Astrocyte (in vitro differentiated cells and primary cell): ENCODE results near the gene COL18A1. TPM values are rescaled to one million over a fixed set of nuclear protein-coding genes. Genes with fewer than 3 reads are reported as not detected.

Experiments
- DNase-seq: peaks from one replicate; pipeline ENCODE4 v3.0.0-alpha.2; 2010; ENCODE audit warnings: low read depth
- FAIRE-seq: peaks from 2 replicates; lab custom pipeline; 2011; peaks lifted over from hg19 to GRCh38; lab: Jason Lieb, UNC
- H2AFZ ChIP-seq: 2 replicates; pipeline ENCODE4 v1.6.0; 2012; ENCODE audit warnings: low read depth, low read length, inconsistent platforms
- H3K27ac ChIP-seq: 2 replicates; pipeline ENCODE4 v1.5.1; 2011; ENCODE audit warnings: low read depth, low read length, inconsistent platforms
- H3K27me3 ChIP-seq: 2 replicates; pipeline ENCODE4 v1.6.0; 2011; ENCODE audit warnings: low read length, inconsistent platforms; ENCODE audit not compliant: insufficient read depth
- H3K36me3 ChIP-seq: 2 replicates; pipeline ENCODE4 v1.5.1; 2011; ENCODE audit warnings: low read length, inconsistent platforms; ENCODE audit not compliant: insufficient read depth
- H3K4me1 ChIP-seq: 2 replicates; pipeline ENCODE4 v1.5.1; 2011; ENCODE audit warnings: low read length, inconsistent platforms; ENCODE audit not compliant: insufficient read depth
- H3K4me2 ChIP-seq: 2 replicates; pipeline ENCODE4 v1.6.0; 2012; ENCODE audit warnings: low read length, inconsistent platforms
- H3K4me3 ChIP-seq: 2 replicates; pipeline ENCODE4 v1.5.1; 2011; ENCODE audit warnings: low read depth, mild to moderate bottlenecking, low read length, inconsistent platforms; ENCODE audit not compliant: insufficient read depth
- H3K79me2 ChIP-seq: 2 replicates; pipeline ENCODE4 v1.6.0; 2012; ENCODE audit warnings: mild to moderate bottlenecking, low read length, inconsistent platforms; ENCODE audit not compliant: insufficient read depth
- H3K9ac ChIP-seq: 2 replicates; pipeline ENCODE4 v1.6.0; 2012; ENCODE audit warnings: mild to moderate bottlenecking, low read length, inconsistent platforms
- H3K9me3 ChIP-seq: 2 replicates; pipeline ENCODE4 v1.5.1; 2012; ENCODE audit warnings: low read depth, mild to moderate bottlenecking, low read length, inconsistent platforms; ENCODE audit not compliant: insufficient read depth
- H4K20me1 ChIP-seq: 2 replicates; pipeline ENCODE4 v1.6.0; 2012; ENCODE audit warnings: low read length, inconsistent platforms; ENCODE audit not compliant: insufficient read depth
- H3K27ac Mint-ChIP-seq: one replicate; pipeline ENCODE4 v1.8.0; 2021; ENCODE audit warnings: mild to moderate bottlenecking, mixed read lengths; ENCODE audit not compliant: unreplicated experiment
- H3K27me3 Mint-ChIP-seq: one replicate; pipeline ENCODE4 v1.8.0; 2021; ENCODE audit warnings: low read depth, mixed read lengths; ENCODE audit not compliant: unreplicated experiment
- H3K36me3 Mint-ChIP-seq: one replicate; pipeline ENCODE4 v1.8.0; 2021; ENCODE audit warnings: low read depth, mixed read lengths; ENCODE audit not compliant: unreplicated experiment
- H3K4me1 Mint-ChIP-seq: one replicate; pipeline ENCODE4 v1.8.0; 2021; ENCODE audit warnings: low read depth, mixed read lengths; ENCODE audit not compliant: unreplicated experiment
- H3K4me3 Mint-ChIP-seq: one replicate; pipeline ENCODE4 v1.8.0; 2021; ENCODE audit warnings: mild to moderate bottlenecking, moderate library complexity, mixed read lengths; ENCODE audit not compliant: unreplicated experiment
- H3K9me3 Mint-ChIP-seq: one replicate; pipeline ENCODE4 v1.8.0; 2021; ENCODE audit warnings: mild to moderate bottlenecking, mixed read lengths; ENCODE audit not compliant: unreplicated experiment
- CTCF ChIP-seq: IDR thresholded peaks from 2 replicates; pipeline ENCODE4 v1.5.1; 2011; ENCODE audit warnings: low read depth, mild to moderate bottlenecking, inconsistent platforms, low read length, moderate library complexity; ENCODE audit not compliant: insufficient read depth
- EZH2 ChIP-seq: IDR thresholded peaks from 2 replicates; pipeline ENCODE4 v1.6.1; 2012; ENCODE audit warnings: mild to moderate bottlenecking, low read length, inconsistent platforms; ENCODE audit not compliant: insufficient read depth
- total RNA-seq: library from RNA; stranded (reverse); gene quantifications from 2 replicates; pipeline ENCODE4 v1.2.1, GENCODE V29; 2021

COL18A1 gene
- total RNA-seq, 1 donor from 2014 or later: 616 TPM

- Mint-ChIP-seq H3K27ac (no peak overlapping the region), H3K36me3 (peaks cover 5% of the 10 kb centered on the region), H3K9me3 (no peaks in the 10 kb centered on the region), H3K27me3 (no peaks in the 10 kb centered on the region), H3K4me1 (peaks cover 3% of the 10 kb centered on the region), H3K4me3 (no peak overlapping the region)
- Histone ChIP-seq H3K4me2 (no peak overlapping the region), H3K9me3 (no peaks in the 10 kb centered on the region), H3K4me1 (no peaks in the 10 kb centered on the region), H3K27me3 (no peaks in the 10 kb centered on the region), H2AFZ (no peak overlapping the region), H3K27ac (no peak overlapping the region), H3K9ac (no peak overlapping the region), H3K4me3 (no peak overlapping the region), H3K36me3 (no peaks in the 10 kb centered on the region), H4K20me1 (no peaks in the 10 kb centered on the region), H3K79me2 (no peaks in the 10 kb centered on the region)
- no peak for TF ChIP-seq EZH2
- no peak for TF ChIP-seq CTCF
- FAIRE-seq: no peak
- no peak for DNase-seq
These were observed 83.1 kb downstream of the COL18A1 start for GRCh38 chr21:45487891-45488600.

- Histone ChIP-seq H2AFZ (no peak overlapping the region), H3K27ac (no peak overlapping the region), H3K4me3 (no peak overlapping the region), H3K9ac (no peak overlapping the region), H4K20me1 (no peaks in the 10 kb centered on the region), H3K36me3 (no peaks in the 10 kb centered on the region), H3K79me2 (no peaks in the 10 kb centered on the region), H3K4me2 (no peak overlapping the region), H3K9me3 (no peaks in the 10 kb centered on the region), H3K4me1 (no peaks in the 10 kb centered on the region), H3K27me3 (no peaks in the 10 kb centered on the region)
- no peak for DNase-seq
- H3K27ac Mint-ChIP-seq: no peak overlapping the region
- peaks cover 3% of the 10 kb centered on the region for H3K4me1 Mint-ChIP-seq
- no peak overlapping the region for H3K4me3 Mint-ChIP-seq
- TF ChIP-seq EZH2: no peak
- TF ChIP-seq CTCF: no peak
- no peaks in the 10 kb centered on the region for H3K9me3 Mint-ChIP-seq
- no peaks in the 10 kb centered on the region for H3K27me3 Mint-ChIP-seq
- H3K36me3 Mint-ChIP-seq: peaks cover 5% of the 10 kb centered on the region
- FAIRE-seq: no peak
These were observed 84.2 kb downstream of the COL18A1 start for GRCh38 chr21:45488931-45489721.

- Mint-ChIP-seq H3K27ac (no peak overlapping the region), H3K36me3 (peaks cover 5% of the 10 kb centered on the region), H3K4me3 (no peak overlapping the region), H3K9me3 (no peaks in the 10 kb centered on the region), H3K27me3 (no peaks in the 10 kb centered on the region), H3K4me1 (peaks cover 3% of the 10 kb centered on the region)
- Histone ChIP-seq H3K9me3 (no peaks in the 10 kb centered on the region), H3K4me2 (no peak overlapping the region), H3K79me2 (no peaks in the 10 kb centered on the region), H2AFZ (no peak overlapping the region), H3K4me3 (no peak overlapping the region), H3K9ac (no peak overlapping the region), H3K27ac (no peak overlapping the region), H3K36me3 (no peaks in the 10 kb centered on the region), H3K4me1 (no peaks in the 10 kb centered on the region), H4K20me1 (no peaks in the 10 kb centered on the region), H3K27me3 (no peaks in the 10 kb centered on the region)
- no peak for FAIRE-seq
- no peak for TF ChIP-seq CTCF
- TF ChIP-seq EZH2: no peak
- DNase-seq: no peak
These were observed 84.7 kb downstream of the COL18A1 start for GRCh38 chr21:45489722-45489982.
